Activated CD4-positive, CD25-positive, alpha-beta regulatory T cell treated with anti-CD3 and anti-CD28 coated beads, Interleukin-2, amount 50 U/mL, for 72 hours (primary cell): ENCODE results near the gene UNC79.

Experiments
- DNase-seq: peaks from one replicate; pipeline ENCODE4 v3.0.0; 2021

Gene UNC79

DNA sequence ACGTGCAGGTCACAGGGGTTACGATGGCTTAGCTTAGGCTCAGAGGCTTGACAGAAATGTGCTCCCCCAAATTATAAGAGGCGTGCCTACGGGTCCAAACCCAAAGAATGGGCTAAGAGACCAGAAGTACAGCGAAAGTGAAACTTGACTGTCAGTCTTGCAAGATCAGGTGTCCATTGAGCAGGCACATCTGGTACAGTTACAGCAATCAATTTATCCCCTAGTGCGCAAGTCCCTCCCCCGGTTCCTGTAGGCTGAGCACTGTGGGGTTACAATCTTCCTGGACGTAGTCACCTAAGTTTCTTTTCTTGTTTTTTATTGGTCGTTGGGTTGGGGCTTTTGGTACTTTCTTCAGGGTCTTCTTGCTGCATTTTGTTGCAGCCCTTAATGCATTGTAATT is 134.2 kb downstream of the UNC79 start:
- DNase-seq, result no peak

DNA sequence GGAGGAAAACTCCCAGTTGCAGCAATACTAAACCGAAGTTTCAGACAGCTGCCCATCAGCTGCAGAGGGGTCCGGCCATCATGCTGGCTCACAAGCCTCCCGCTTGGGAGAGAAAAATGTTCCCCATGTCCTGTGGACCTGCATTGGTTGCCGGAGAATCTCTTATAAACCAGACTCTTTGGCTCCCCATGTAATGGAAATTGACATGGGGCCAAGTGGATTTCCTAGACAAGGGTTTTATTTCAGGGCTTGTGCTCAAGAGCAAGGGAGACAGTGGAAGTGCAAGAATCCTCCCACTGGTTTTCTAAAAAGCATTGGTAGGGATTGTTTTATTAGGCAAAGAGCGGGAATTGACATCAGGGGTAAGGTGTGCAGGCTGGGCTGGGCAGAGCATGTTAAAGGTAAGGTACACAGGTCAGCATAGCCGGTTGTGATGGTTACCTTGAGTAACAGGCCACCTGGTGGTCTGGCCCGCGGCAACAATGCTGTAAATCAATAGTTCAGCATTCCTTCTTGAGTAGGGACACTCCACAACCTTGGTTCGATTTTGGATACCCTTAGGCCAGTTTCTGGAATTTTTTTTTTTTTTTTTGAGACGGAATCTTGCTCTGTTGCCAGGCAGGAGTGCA is 135.4 kb downstream of the UNC79 start:
- DNase-seq, result no peak

DNA sequence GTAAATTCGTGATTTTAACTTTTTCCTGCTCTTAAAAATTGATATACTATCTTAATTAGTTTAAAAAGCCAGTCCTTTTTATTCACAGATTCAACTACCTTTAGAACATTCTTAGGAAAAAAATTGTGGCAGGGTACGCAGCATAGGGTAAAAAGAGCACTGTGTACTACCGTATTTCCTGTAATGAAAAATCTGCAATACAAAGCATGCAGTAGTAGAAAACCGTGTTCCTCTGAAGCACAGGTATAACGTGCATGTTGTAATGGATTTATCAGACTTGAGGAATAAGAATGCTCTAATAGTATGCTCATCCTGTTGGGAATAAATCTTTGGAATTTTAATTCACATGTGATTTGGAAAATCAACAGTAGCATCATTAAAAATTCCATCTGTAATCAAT is 140.5 kb downstream of the UNC79 start:
- no peak for DNase-seq

DNA sequence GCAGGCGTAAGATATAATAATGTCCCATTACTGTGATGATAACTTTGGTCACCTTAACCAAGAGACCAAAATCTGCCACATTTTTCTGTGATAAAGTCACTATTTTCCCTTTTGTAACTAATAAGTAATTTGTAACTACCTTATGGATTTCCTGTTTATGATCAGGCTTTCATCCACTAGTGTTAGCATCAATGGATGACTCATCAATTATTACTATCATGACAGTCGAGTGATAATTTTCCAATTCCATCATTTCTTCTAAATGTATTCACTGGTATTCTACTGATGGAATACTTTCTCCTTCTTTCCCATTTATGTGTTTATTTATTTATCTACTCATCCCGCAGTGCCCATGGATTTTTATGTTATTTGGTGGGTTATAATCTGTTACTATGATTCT is 148.4 kb downstream of the UNC79 start:
- DNase-seq, result no peak

DNA sequence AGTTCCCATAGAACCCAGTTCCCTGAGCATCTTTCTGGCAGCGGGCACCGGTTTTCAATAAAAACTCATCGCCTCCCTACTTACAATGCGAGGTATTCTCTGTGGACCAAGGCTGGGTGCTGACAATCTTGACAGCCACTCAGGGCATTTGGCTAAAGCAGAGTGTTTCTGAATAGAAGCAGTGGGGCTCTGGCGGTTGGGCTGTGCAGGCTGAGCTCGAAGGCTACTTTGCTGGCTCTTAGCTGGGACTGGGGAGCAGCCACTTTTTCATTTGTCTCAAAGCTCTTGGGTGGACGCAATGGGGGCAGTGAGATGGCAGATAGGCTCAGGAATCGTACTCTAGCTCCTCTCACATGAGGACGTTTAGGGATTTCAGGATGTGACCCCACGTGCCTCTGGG is 151.8 kb downstream of the UNC79 start:
- no peak for DNase-seq

DNA sequence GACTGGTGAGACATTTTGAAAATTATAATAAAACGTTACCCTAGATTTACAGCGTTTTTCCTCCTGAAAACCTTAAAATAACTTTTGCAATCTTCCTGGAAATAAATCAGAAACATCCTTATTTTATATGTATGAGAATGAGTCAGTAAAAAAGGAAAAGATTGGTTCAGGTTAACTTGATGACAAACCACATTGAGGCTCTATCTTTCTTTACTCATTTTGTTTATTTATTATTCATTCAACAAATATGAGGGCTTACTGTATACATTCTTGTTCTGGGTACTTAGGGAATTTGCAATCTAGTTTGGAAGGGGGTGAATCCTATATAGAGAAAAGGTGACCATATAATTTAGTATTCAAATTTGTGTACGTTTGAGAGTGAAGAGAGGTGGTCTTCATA is 156.6 kb downstream of the UNC79 start:
- DNase-seq, result no peak

DNA sequence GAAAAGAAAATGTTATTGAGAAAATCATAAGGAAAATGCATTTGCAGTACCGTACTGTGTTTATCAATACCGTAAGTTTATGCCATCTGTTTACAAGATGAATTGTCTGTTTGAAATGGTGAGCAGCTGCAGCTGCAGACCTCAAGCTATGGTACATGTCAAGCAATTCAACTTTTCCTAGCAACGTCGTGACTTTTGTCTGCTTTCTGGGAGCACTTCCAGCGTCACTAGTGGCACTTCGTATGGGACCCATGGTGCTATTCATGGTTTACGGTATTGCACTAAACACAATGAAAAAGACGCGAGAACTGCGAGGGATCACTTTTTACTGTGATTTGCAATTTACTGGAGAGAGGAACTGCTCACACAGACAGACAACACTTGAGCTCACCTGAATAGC is 160.8 kb downstream of the UNC79 start:
- DNase-seq, result no peak

DNA sequence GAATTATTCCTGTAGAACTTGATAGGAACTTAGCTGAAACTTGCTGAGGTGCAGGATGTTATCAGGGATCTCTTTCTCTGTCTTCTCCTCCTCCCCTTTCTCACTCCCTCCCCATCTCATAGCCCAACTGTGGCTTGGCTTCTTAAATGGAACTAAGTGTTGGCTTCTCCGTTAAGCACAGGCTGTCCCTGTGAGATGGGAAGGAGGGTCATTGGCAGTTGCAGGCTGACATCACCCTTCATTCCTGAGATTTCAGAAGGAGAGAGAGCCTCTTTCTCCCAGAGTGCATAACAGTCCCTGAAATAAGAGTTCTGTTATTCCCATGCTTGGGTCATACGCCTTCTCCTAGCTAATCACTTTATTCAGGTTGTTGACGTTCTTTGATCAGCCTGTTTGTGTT is 162.0 kb downstream of the UNC79 start:
- DNase-seq, result no peak

DNA sequence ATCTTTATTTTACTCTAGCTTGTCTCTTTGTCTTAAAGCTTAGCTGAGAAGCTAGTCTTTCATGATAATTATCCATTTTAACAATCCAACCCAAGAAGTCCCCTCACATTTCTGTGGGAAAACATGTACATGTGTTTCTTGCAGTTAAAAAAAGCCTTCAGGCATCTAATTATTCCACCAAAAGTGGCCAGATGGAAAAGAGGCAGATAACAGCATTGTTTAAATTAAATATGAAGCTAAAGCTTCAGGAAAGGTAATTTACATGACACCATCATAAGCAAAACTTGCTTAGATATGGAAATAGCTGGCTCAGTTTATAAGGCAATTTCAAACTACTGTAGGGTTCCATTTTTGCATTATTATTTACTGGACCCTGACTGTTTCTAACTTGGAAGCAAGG is 175.4 kb downstream of the UNC79 start:
- DNase-seq, result no peak

DNA sequence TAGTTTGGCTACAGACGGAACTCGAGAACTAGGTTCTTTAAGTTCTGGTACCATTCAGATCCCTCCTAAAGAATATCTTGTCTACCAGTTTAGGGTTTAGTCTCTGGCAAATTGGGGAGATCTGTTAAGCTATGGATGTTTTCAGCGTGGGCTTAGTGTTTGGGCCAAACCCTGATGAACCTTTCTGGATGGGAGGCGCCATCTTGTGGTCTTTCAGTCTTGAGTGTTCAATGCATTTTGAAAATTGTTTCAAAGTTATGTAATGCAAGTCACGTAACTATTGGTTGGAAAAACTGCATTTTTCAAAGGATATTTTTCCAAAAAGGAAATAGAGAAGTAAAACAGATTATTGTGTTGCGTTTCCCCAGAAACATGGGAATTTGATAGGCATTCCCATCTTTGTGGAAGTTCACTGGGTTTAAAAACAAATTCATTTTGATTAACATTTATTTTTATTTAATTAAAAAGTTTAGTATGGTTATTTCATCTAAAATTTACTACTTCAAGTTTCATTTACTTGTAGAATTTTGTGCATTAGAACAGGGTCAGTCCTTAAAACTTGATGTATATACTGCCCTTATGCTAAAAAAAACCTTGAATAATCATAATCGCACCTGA is 188.5 kb downstream of the UNC79 start:
- DNase-seq, result no peak

DNA sequence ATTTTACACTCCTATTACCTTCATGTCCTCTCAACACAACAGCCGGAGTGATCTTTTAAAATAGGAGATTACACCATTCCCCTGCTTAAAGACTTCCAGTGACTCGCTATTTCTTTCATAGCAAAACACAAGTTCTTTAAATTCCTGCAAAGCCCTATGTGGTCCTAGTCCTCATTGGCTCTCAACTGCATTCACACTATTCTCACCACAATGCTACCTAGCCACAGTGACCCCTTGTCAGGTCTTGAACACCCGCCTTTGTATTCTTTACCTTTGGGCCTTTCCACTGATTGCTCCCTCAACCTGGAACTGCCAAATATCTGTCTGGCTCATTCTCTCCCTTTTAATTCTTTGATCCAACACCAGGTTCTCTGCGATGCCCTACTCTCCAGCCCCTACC is 197.3 kb downstream of the UNC79 start:
- no peak for DNase-seq

DNA sequence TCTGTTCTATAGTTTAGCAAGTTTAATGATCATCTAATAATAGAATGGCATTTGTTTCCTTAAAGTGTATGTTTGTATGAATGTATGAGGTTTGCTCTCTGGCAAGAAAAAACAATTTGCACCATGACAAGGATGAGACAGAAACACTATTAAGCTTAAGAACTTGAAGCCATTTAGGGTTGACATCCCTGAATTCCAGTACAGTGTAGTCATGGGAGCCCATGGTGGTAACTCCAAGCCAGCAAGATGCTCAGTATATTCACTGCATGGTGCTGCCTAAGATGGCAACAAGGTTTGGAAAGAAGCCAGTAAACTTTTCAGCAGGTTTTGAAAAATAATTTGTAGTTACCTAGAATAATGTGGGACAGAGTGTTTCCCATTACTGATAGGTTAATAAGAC is 198.9 kb downstream of the UNC79 start:
- no peak for DNase-seq

DNA sequence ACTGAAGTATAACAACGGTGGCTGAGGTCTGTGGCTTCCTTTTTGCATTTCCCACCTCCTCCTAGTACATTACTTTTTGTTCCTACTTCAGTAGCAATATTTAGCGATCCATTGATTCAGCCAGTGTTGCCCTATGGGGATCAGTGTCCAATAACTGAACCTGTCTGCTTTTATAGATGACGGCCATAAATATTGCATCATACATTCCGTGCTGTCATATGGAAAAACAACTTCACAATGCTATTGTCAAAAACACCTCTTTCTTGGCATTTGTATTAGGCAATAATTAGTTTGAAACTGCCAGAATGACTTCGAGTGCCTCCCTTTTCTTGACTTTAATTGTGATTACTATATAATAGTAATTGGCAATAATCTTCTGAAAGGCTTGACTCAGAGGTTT is 208.1 kb downstream of the UNC79 start:
- DNase-seq, result no peak

DNA sequence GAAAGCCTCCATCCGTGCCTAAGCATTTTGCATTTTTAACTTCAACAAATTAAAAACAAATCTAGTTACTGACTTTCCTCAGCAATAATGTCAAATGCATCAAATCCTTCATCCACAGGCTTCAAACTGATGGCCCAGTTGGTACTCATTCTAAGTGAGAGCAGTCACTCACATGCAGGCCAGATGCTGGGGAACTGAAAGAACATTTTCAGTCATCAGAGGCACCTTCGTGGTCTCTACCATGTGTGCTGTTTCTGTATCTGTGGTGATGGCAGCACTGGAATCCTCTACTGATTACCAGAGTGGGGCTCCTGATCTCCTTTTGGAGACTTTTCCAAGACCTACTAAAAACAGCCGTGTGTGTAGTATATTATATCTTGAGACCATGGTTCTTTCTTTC is 212.4 kb downstream of the UNC79 start:
- no peak for DNase-seq

DNA sequence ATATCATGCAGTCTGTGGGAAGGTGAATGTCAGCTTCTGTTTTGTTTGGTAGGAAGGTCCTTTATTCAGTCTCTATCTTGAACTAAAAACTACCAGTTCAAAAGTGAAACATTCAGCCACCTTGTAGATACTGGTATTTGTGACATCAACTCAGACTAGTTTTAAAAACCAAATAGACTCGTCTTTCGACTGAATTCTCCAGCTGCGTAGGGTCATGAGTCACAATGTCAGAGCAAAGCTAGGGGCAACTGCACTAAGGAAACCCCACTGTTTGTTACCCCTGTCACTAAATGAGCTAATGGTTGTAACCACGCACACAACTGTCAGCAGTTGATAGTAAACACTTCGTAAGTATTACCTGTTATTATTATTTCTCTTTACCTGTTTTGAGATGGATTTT is 212.9 kb downstream of the UNC79 start:
- no peak for DNase-seq

DNA sequence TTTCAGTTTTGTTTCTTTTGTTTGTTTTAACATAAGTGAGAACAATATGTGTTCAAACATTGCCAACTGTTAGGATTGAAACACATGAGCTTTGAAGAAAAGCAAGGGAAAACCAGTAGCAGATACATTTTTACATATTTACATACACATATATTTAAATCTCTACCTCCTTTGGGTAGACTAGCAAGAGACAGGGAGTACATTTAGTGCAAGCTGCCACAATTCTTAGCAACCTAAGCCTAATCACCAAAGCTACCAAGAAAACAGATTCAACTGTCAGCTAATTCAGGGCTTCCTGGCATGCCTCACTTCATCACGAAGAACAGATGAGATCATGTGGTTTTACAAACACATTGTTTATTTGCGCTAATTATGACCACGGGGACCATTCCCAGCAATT is 214.5 kb downstream of the UNC79 start:
- no peak for DNase-seq

DNA sequence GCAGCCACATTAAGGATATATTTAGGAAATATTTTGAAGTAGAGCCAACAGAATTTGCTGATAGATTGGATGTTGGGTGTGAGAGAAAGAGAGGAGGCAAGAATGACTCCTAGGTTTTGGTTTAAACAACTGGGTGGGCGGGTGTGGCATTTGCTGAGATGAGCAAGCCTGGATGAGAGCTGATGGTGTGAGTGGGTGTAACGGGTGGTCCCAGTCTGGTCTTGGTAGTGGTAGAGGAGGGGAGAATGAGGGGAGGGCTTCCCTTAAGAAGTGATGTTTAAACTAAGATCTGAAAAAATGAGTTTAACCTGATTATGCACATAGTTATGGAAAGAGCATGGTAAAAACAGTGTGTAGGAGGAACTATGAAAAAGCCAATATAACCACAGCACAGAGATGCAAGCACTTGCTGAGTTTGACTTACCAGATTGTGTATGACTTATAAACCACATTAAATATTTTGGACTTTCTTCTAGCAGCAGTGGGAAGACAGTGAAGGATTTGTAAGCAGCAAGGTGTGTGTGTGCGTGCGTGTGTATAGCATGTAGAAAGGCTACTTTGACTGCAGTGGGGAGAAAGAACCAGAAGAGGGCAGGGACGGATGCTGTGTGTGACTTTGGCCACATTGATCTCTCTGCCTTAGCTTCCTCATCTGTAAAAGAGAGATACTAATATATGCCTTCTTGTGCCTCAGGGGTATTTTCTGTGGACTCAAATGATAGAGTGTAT is 217.9 kb downstream of the UNC79 start:
- no peak for DNase-seq

DNA sequence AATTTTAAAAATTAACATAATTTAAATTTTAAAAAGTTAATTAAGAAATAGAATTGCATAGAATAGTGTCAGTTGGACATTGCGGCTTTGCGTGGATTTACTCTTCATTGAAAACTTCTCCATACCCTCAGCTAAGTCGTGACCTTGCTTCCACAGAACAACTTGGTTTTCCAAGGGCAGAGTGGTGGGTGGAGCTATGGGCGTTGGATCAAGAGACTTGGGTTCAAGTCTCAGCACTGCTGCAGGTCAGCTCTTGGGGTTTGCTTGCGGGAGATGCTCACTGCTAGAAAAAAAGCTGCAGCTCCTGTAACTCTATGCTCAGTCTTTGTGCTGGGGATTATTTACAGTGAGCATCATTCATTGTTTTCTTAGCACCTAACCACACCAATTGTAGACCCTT is 223.9 kb downstream of the UNC79 start:
- DNase-seq, result no peak

DNA sequence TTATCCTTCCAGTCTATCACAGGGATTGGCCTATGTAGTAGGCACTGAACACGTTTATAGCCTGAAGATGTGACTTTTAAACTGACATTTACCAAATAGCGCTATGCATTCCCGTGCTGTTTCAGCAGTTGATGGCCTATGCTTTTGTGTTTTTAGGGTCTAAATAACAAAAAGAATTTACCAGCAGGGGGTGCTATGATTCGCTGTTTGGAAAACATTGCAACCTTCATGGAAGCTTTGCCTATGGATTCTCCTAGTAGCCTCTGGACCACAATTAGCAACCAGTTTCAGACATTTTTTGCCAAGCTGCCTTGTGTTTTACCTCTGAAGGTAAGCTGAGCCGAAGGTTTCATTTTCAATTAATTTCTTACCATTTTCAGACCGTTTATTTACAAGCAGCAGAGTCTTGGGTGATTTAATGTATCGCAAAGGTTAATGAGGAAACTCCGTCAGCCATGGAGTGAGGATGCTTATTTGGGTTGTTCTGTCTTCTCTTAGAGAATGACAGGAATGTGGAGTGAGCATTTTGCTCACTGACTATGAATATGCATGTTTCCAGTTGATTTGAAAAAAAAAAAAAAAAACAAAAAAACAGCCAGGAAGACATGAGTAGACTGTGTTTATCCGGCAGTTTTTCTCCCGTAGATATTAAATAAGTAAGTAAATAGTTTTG is 224.5 kb downstream of the UNC79 start:
- DNase-seq, result no peak

DNA sequence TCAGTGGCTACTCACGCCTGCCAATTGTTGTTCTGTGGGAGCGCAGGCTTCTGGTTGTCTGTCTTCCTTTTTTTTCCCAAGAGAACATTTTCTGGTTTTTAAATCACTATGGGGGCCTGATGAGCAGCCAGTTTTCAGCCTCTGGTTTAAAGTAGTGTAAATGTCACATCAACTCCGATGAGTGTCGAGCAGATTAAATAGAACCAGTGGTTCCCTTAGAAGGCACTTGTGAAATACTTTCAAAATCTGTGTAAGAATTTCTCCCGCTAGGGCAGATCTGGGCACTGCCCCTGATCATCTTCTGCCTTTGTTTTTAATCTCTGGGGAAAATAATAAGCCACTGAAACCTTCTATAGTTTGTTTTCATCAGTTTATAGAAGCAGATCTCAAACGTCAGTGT is 227.1 kb downstream of the UNC79 start:
- no peak for DNase-seq

DNA sequence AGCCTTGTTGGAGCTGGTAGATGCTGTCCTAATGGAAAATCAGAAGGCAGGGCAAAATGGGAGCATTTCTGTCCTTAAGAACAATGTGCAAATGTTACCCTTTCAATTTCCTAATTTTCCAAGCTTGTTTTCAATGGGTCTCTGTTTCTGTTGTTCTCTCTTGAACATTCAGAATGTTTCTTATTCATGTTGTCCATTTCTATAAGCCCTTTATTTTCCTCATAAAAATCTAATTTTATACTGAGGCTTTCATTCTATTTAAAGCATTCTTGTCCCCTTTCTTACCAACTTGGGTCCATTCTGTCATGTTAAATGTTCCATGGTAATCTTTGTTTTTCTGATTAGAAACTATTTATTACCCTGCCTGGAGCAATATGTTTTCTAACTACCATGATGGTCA is 232.6 kb downstream of the UNC79 start:
- no peak for DNase-seq

DNA sequence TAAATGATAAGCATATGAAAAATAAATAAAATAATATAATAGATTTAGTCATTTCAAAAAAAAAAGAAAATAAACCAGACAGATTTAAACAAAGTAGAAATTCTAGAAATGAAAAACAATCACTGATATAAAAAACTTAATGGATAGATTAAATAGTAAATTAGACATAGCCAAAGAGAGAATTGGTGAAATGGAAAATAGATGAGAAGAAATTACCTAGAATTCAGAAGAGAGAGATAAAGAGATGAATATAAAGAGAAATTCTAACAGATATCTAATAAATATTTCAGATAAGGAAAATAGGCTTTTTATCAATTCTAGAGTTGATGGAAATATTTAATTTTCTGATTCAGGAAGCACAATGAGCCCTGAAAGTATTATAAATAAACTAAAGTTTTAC is 234.4 kb downstream of the UNC79 start:
- DNase-seq, result no peak

DNA sequence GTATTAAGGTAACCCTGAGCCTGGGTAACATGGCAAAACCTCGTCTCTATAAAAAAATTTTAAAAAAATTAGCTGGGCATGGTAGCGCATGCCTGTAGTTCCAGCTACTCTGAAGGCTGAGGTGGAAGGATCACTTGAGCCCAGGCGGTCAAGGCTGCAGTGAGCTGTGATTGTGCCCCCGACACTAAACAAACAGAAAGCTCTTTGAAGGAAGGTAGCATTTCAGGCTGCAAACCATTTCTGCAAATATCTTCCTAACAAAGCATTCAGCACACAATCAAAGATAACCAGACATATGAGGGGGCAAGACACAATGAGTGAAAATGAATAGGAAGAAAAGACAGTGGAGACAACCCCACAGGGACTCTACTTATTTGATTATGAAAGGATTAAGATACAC is 238.9 kb downstream of the UNC79 start:
- DNase-seq, result no peak

DNA sequence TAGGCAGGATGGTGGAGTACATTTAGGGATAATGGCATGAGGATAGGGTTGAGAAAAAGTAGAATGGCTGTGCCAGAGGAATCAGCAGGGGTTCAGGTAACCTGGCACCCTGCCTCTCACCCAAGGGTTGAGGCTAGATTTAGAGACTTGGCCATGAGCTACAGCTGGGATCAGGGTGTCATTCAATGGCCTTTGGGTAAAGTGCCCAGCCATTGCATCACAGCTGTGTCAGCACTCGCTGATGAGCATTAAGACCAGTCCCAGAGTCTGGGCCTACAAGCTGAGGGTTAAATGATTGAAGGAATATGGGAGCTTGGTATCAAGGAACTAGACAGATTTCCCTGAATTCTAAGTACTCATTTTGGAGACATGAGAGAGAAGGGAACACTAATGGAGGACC is 243.6 kb downstream of the UNC79 start:
- no peak for DNase-seq
